ENCODE data around the gene KCNIP1.

- TF ChIP-seq HIVEP1 (CRISPR knock-in tag; IDR thresholded peaks at IDR 0.05), result no peak
- TF ChIP-seq ARID3A (IDR thresholded peaks at IDR 0.05; ENCODE audit: low read depth, low read length), result no peak
- TF ChIP-seq CENPX (CRISPR knock-in tag; IDR thresholded peaks at IDR 0.05), result no peak
- no peak for TF ChIP-seq ZNF883 (CRISPR knock-in tag; IDR thresholded peaks at IDR 0.05; ENCODE audit: not compliant biosample characterization)
- TF ChIP-seq ATF2 (CRISPR knock-in tag; IDR thresholded peaks at IDR 0.05), result no peak
- no peak for TF ChIP-seq POGZ (CRISPR knock-in tag; IDR thresholded peaks at IDR 0.05)
- TF ChIP-seq CBX5 (CRISPR knock-in tag; IDR thresholded peaks at IDR 0.05; ENCODE audit: borderline replicate concordance), result no peak
- TF ChIP-seq ZNF274 (CRISPR knock-in tag; IDR thresholded peaks at IDR 0.05), result no peak
- TF ChIP-seq ZNF777 (CRISPR knock-in tag; IDR thresholded peaks at IDR 0.05), result no peak
- TF ChIP-seq CTCF (CRISPR knock-in tag; IDR thresholded peaks at IDR 0.05), result no peak
Measured at GRCh38 chr5:170563824-170564567, 60.2 kb downstream of the KCNIP1 start.

Measured in HepG2 (cell line).